T47D (cell line): ENCODE results near the gene FCHSD2.
A peak's percentile ranks its signal among the peaks of the same experiment; 100 is the strongest.
"Not testable (repeated sequence)": the region's sequence is repeated elsewhere in the genome, so short reads cannot be mapped to it uniquely, and the experiment has no call there.

Source experiments
- DNase-seq, 2 experiments: peaks; one replicate each; pipeline versions ENCODE4 v3.0.0 to v3.0.0-alpha.2; 2011 to 2012; ENCODE audit warnings: low read depth in 1 of 2, low spot score in 1 of 2
- JUND ChIP-seq: IDR thresholded peaks from 2 replicates; pipeline ENCODE4 v1.6.1; 2012; ENCODE audit warnings: low read depth
- in situ Hi-C: cut with HindIII; loops from 2 replicates; pipeline ENCODE4 v1.10.0; 2016; ENCODE audit warnings: low sequenced_read_pairs, low pct_unique_long_range_greater_than_20kb

The FCHSD2 gene

DNA sequence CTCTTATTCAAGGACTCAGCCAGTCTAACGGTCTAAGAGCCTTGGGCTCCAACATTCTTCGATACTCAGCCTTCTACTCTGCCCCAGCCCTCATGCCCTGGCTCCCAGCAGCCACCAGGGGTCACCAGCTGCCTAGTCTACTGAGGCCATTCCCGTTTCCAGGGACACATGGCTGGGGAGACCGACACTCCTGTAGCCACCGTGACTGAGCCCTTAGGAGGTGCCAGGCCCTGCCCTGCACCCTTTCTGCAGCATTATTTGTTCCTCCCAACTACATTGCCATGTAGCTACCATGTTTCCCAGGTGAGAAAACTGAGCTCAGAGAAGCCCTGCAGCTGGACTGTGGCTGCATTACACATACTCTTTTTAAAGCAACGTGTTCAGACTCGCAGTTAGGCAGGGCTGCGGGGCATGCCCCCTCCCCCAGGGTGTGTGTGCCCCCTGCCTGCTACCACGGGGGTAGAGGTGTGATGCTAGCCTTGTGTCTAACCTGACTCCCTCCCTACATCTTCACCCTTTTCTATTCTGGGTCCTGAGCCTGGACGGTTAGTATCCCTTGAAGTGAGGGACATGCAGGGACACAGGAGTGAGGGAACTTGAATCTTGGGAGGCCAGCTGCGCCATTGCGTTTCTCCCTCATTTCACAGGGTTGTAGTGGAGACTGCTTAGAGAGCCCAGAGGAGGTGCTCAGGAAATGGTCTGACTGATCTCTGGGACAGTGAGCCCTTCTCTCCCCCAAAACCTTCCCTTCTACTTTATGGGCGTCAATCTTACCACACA lies 310.4 kb downstream of the FCHSD2 start:
- in situ Hi-C loops = no loop called here
- no peak for TF ChIP-seq JUND

DNA sequence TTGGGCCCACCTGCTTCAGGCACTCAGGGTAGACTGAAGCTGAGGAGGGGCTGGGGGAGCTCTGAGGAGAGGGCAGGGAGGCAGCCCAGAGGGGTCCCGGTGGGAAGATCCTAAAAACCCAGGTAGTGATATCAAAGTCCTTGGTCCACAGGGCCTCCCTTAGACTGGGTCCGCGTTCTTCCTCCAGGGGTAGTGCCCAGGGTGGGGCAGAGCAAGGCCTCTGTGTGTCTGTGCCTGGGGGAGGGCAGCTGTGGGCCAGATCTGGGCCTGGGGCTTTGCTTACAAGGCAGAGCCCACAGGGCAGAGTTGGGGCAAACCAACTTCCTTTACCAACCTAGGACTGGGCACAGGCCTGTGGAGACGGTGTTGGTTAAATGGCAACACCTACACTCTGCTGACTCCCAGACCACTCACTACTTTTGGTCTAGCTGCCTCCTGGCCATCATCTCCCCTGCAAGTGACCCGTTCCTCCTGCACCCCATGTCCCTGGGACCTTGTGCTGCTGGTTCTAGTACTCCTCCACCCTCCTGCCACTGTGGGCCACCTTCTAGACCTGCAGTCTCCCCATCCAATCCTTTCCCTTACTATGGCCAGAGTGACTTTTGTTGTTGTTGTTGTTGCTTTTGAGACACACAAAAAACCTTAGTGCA lies 312.1 kb downstream of the FCHSD2 start:
- DNase-seq = no peak
- no peak for TF ChIP-seq JUND
- in situ Hi-C loops = no loop called here

More for the DNA sequence above, 310.4 kb downstream of the FCHSD2 start:
- peak; percentile 76 to 89 for DNase-seq

DNA sequence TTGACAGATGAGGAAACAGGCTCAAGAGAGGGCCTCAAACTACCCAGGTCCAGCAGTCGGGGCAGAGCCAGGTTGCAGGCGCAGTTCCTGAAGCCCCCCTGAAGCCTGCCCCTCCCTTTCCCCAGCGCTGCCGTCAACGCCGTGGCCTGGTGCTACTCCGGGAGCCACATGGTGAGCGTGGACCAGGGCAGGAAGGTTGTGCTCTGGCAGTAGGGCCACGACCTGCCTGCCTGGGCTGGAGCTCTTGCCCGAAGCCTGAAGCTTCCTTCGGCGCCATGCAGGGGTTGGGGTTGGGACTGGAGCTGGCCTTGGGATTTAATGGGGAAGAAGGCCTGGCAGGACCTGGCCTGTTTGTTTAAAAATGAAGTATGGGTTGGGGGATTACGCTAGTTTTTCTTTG lies 312.9 kb downstream of the FCHSD2 start:
- DNase-seq = no peak
- in situ Hi-C loops = no loop called here
- TF ChIP-seq JUND = no peak

DNA sequence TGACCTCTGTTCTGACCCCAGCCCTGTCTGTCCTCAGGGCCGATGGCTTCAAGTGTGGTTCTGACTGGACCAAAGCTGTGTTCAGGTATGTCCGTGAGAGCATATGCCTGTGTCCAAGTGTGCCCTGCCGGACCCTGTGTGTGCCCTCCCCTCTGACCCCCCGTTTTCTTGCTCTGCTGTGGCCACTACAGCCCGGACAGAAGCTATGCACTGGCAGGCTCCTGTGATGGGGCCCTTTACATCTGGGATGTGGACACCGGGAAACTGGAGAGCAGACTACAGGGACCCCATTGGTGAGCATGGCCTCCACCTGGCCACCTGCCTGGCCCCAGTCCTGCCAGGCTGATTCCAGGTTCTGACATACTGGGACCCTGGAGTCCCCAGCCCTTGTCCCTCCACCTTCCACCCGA lies 313.4 kb downstream of the FCHSD2 start:
- in situ Hi-C loops = no loop called here
- TF ChIP-seq JUND = no peak
- no peak for DNase-seq

DNA sequence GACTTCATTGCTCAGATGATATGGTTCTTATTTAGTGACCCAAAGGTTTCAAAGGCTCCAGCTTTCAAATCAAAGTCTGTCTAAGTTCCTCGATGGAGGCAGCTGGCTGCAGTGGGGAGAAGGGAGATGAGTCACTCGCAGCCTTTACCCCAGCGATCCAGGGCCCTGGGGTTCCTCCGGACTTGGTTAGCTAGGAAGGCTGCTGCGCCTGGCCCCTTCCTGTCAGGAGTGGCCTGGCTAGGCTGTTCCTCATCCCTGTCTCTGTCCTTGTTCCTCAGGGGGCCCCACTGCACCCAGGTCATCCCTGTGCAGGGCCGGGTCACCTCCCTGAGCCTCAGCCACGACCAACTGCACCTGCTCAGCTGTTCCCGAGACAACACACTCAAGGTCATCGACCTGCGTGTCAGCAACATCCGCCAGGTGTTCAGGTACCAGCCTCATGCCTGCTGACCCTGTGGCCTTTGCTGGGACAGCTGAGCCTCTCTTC lies 314.0 kb downstream of the FCHSD2 start:
- DNase-seq = no peak
- in situ Hi-C loops = no loop called here
- TF ChIP-seq JUND = no peak

DNA sequence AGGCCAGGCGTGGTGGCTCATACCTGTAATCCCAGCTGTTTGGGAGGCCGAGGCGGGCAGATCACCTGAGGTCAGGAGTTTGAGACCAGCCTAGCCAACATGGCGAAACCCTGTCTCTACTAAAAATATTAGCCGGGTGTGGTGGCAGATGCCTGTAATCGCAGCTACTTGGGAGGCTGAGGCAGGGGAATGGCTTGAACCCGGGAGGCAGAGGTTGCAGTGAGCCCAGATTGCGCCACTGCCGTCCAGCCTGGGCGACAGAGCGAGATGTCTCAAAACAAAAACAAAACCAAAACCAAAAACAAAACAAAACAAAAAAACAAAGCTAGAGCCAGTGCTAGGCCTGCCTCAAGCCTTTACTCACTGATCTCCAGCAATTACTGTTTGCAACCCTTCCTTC lies 314.5 kb downstream of the FCHSD2 start:
- DNase-seq, in situ Hi-C loops: not testable (repeated sequence)

DNA sequence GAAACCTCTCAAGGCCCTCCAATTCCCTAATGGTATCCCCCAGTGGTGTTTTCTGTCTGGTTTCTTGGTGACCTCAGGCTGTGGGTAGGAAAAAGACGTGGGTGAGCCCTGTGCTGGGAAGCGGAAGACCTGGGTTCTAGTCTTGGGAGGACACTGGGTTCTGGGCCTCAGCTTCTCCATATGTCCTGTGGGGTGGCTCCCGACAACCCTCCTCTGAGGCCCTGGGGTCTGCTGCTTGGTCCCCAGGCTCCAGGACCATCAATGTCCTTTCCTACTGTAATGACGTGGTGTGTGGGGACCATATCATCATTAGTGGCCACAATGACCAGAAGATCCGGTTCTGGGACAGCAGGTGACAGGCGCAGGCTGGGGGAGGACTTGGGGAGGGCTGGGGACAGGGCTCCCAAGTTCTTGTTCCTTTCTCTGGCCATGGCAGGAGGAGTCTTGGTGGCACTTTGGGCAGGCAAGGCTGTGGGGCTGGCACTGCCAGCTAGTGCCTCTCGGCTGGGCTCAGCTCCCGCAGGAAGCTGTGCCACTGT lies 315.1 kb downstream of the FCHSD2 start:
- in situ Hi-C loops = no loop called here
- no peak for DNase-seq

DNA sequence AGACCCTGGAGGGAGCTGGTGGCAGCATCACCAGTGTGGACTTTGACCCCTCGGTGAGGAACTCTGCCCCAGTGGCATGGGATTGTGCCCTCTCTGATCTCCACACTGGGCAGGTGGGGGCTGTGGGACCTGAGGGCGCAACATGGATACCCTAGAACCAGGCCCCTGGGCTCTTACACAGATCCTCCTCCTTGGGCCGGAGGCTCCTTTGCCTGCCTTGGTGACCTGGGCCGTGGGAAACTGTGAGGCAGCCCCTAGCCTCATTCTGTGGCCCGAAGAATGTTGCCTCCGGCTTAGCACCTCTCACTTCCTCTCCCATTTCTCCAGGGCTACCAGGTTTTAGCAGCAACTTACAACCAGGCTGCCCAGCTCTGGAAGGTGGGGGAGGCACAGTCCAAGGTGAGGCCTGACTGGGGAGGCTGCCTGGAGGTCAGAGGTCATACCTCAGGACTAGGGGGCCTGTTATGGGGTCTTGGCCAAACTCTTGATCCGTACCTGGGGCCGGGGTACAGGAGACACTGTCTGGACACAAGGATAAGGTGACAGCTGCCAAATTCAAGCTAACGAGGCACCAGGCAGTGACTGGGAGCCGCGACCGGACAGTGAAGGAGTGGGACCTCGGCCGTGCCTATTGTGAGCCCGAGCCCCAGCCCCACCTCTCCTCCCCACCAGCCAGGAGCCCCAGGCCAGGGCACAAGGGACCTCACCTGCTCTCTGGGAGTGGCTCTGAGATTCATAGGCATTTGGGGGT lies 315.8 kb downstream of the FCHSD2 start:
- no peak for TF ChIP-seq JUND
- in situ Hi-C loops = no loop called here

More for the DNA sequence above, 315.1 kb downstream of the FCHSD2 start:
- TF ChIP-seq JUND = no peak

DNA sequence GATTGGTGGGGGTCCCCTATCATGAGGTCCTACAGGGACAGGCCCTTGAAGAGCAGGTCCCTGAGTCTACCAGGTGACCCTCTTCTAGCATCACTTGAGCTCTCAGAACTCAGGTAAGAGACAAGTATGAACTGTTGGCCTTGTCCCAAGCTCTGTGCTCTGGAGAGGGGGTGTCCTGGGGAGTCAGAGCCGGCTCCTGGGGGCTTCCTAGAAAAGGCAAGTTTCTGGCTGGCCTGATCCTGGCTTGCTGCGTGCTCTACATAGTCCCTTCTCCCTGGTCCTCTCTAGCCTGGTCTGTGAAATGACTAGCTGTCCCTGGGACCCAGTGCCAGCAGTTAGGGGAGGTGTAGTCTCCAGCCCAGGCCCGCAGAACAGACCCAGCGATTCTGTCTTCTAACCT lies 316.5 kb downstream of the FCHSD2 start:
- in situ Hi-C loops = no loop called here
- no peak for TF ChIP-seq JUND
- no peak for DNase-seq

More for the DNA sequence above, 315.8 kb downstream of the FCHSD2 start:
- DNase-seq = no peak

DNA sequence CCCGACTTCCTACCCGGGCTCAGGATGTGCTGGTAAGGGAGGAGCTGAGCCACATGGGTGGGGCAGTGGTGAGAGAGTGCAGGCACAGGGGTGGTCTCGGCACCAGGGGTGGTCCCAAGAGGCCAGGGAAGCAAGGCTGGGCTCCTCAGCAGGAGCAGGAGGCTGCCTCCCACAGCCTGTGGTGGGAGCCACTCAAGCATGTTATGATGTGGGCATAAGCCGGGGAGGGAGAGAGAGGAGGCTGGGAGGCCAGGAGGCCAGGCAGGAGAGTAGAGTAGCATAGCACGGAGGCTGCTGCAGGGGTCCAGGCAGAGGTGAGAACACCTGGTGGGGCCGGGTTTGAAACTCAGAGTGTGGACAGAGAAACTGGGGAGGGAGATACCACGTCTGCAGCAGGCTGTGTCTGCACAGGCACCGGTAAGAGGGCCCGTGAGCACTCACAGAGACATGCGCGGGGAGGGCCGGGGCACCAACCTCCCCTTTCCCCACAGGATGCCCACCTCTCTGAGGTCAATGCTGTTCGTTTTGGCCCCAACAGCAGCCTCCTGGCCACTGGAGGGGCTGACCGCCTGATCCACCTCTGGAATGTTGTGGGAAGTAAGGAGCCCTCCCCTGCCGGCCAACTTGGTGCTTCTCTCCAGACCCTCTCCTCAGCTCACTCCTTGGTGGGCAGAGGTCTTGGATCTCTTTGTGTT lies 317.2 kb downstream of the FCHSD2 start:
- TF ChIP-seq JUND = no peak
- DNase-seq = no peak
- in situ Hi-C loops = no loop called here

DNA sequence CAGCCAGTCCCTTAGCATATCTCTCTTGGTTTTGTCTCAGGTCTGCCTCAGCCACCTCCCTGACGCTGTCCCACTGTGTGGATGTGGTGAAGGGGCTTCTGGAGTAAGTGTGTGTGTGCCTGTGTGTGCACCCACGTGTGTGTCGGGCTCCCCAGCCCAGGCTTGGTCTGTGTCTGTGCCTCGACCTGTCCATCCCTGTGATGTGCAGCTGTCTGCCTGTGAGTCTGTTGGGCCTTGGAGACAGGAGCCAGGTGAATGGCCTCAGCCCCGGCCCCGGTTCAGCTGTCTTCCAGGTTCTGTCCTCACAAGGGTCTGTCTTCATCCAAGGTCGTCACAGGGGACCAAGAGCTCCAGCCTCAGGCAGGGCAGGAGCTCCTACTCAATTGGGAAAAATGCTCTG lies 318.1 kb downstream of the FCHSD2 start:
- no peak for TF ChIP-seq JUND
- in situ Hi-C loops = no loop called here
- DNase-seq = no peak
